Activated T-cell treated with anti-CD3 and anti-CD28 coated beads for 4 hours (primary cell): Measurements from ENCODE around the gene MBD5.

Source experiments
- DNase-seq: peaks from one replicate; pipeline ENCODE4 v3.0.0-alpha.2; 2020

MBD5 gene

DNA sequence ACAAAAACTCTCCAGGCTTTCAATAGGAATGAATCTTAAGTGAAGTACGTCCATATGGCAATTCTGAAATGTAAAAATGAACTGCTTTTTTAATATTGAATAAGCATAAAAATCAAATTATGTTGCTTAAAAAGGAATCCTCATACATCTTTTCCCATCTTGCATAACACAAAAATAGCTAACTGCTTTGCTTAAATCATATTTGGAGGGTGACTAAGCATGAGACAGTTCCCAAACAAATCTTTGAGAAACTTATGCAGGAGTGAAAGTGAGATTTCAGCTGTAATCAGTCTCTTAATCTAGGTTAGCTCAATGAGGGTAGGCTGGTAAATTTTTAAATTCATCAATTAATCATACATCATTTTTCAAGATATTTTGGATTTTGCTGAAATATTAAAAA lies 111.5 kb downstream of the MBD5 start:
- DNase-seq, result no peak

GRCh38 chr2:148135705-148136104 lies 114.8 kb downstream of the MBD5 start:
- DNase-seq, result no peak

GRCh38 chr2:148136441-148136840 lies 115.5 kb downstream of the MBD5 start:
- DNase-seq, result no peak

GRCh38 chr2:148161909-148162435 lies 141.1 kb downstream of the MBD5 start:
- DNase-seq, result no peak

- DNase-seq, result no peak
Measured at GRCh38 chr2:148162871-148163270, 142.0 kb downstream of the MBD5 start.

- no peak for DNase-seq
Measured at GRCh38 chr2:148165975-148166374, 145.1 kb downstream of the MBD5 start.

DNA sequence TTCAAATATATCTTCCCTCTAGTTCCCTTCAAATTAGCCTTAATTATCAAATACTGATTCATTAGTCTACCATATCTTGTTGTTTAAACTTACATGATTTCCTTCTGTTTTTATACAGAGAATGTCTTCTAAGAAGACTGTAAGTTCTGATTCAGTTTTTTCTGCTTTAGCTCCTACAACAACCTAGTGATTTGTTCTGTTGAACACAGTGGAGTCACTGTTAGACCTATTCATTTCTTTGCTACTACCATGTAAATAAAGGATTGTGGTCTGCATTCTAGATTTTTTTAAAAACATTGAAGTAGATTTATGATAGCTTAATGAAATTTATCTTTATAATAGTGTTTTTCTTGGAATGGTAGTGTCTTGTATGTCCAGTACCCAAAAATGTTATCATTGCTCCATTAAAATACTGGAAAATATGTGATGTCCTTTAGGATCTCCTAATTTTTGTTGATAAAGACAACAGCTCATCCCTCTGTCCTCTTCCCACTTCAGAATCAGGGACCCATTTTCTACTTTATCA lies 146.4 kb downstream of the MBD5 start:
- DNase-seq, result no peak

GRCh38 chr2:148167855-148168254 lies 147.0 kb downstream of the MBD5 start:
- DNase-seq, result no peak

- DNase-seq, result no peak
Measured at GRCh38 chr2:148172131-148172753, 151.4 kb downstream of the MBD5 start.

- DNase-seq, result no peak
Measured at GRCh38 chr2:148173168-148173567, 152.3 kb downstream of the MBD5 start.

- no peak for DNase-seq
Measured at GRCh38 chr2:148177559-148177958, 156.7 kb downstream of the MBD5 start.

GRCh38 chr2:148179724-148180123 lies 158.8 kb downstream of the MBD5 start:
- no peak for DNase-seq

DNA sequence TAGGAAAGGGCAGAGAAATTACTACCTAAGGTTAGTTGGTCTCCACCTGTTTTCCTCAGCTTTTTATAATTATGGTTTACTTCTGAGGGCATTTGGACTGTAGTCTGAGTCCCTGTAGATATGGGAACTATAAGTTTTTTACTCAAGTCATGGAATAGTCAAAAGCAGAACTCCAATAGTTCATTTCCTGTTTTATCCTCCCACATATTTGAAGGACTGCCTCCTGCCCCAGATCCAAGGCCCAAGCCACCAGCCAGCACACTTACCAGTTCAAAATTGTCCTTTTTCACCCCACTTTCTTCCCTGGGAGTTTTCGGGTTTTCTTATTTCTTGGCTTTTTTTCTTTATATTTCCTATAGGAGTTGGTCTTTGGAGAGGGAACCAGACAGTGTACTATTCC lies 164.1 kb downstream of the MBD5 start:
- no peak for DNase-seq

DNA sequence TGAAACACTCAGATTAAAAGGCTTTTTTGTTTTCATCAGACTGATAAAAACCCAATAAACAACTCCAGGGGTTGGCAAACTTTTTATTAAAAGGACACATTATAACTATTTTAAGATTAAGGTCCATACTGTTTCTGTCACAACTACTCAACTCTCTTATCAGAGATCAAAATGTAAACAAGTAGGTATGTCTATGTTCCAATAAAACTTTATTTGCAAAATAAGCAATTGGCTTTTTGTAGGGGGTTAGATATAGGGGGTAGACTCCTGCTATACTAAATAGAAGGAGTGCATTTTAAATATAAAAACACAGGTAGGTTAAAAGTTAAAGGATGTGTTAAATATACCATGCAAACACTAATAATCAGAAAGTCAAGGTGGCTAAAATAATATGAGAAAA lies 174.0 kb downstream of the MBD5 start:
- DNase-seq, result no peak

- DNase-seq, result peak; percentile 17
Measured at GRCh38 chr2:148201075-148202004, 180.4 kb downstream of the MBD5 start.

DNA sequence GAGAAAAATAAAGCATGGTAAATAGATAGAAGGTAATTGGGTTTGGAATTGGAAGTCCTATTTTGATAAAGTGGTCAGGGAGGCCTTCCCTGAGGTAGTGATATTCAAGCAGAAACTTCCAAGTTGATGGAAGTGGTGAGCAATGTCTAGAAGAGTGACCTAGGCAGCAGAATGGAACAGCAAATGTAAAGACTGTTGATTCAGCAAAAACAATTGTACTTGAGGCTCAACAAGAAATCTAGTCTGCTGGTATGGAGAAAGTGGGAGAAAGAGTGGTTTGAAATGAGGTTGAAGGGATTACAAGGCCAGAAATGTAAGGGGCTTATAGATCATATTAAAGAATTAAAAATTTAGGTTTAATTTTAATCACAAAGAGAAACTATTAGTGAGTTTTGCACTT lies 181.3 kb downstream of the MBD5 start:
- DNase-seq, result no peak

- no peak for DNase-seq
Measured at GRCh38 chr2:148207111-148207510, 186.2 kb downstream of the MBD5 start.

- no peak for DNase-seq
Measured at GRCh38 chr2:148209603-148210002, 188.7 kb downstream of the MBD5 start.

GRCh38 chr2:148218326-148219075 lies 197.6 kb downstream of the MBD5 start:
- no peak for DNase-seq

GRCh38 chr2:148221166-148221565 lies 200.3 kb downstream of the MBD5 start:
- no peak for DNase-seq

DNA sequence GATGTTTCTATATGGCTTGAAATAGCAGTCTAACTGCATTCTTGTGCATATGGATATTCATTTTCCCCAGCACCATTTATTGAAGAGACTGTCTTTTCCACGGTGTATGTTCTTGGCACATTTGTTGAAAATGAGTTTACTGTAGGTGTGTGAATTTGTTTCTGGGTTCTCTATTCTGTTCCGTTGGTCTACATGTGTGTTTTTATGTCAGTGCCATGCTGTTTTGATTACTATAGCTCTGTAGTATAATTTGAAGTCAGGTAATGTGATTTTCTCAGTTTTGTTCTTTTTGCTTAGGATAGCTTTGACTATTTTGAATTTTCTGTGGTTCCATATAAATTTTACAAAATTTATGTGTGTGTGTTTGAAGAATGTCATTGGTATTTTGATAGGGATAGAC lies 201.0 kb downstream of the MBD5 start:
- no peak for DNase-seq

GRCh38 chr2:148231858-148232257 lies 211.0 kb downstream of the MBD5 start:
- no peak for DNase-seq

GRCh38 chr2:148234143-148234542 lies 213.3 kb downstream of the MBD5 start:
- no peak for DNase-seq
